ENCODE results near the gene RAB34. TPM values are rescaled to one million over a fixed set of nuclear protein-coding genes. Genes with fewer than 3 reads are reported as not detected.

Gene RAB34
- total and polyA plus RNA-seq, 7 donors = 7.8 to 21.0 (median 9.1) TPM

GRCh38 chr17:28720247-28720996, 2.8 kb upstream of the RAB34 start:
- H3K27ac ChIP-seq = peak overlapping the region; percentile 92
- intact Hi-C loops (cut with DNase I) = loop anchor here (10.0 kb wide), 1 partner anchor 394 kb away; no protein-coding TSS in a partner anchor
- peaks cover 0 to 44% of the 10 kb centered on the region in 2 donors for H3K36me3 ChIP-seq (ENCODE audit: insufficient read depth in 1 of 2, low read depth in 1 of 2)
- TF ChIP-seq CTCF (IDR thresholded peaks at IDR 0.05) = no peak
- no peak for DNase-seq
- H3K4me1 ChIP-seq = peaks cover 29% of the 10 kb centered on the region
- no peak for ATAC-seq
- WGBS, 3 donors = 3 to 4% (median 3%) methylated on average over 24 to 28 of the region's 30 CpGs
- H3K4me3 ChIP-seq = peak overlapping the region; percentile 98
- H3K9me3 ChIP-seq = no peaks in the 10 kb centered on the region
- peaks cover 0 to 16% (median 0%) of the 10 kb centered on the region in 3 donors for H3K27me3 ChIP-seq (ENCODE audit: insufficient read depth in 3 of 3, low read length in 2 of 3)

DNA sequence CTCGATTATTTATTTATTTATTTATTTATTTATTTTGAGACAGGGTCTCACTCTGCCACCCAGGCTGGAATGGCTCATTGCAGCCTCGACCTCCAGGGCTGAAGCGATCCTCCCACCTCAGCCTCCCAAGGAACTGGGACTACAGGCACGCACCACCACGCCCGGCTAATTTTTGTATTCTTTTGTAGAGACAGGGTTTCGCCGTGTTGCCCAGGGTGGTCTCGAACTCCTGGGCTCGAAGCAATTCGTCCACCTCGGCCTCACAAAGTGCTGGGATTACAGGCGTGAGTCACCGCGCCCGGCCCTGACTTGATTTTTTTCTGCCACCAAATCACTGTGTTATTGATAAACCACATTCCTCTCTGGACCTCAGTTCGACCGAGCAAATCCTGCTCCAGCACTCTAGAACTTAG, 1.4 kb upstream of the RAB34 start:
- Histone ChIP-seq H3K4me3 (peak overlapping the region; percentile 98), H3K27ac (peak overlapping the region; percentile 92), H3K36me3 (ENCODE audit: insufficient read depth in 1 of 2, low read depth in 1 of 2) (peaks cover 0 to 45% of the 10 kb centered on the region in 2 donors), H3K9me3 (no peaks in the 10 kb centered on the region), H3K27me3 (ENCODE audit: insufficient read depth in 3 of 3, low read length in 2 of 3) (peaks cover 0 to 16% (median 0%) of the 10 kb centered on the region in 3 donors), H3K4me1 (peaks cover 26% of the 10 kb centered on the region)
- intact Hi-C loops (cut with DNase I) = no loop called here
- TF ChIP-seq CTCF (IDR thresholded peaks at IDR 0.05) = no peak
- DNase-seq (no peak), ATAC-seq (no peak)
- WGBS, 3 donors = 30 to 32% (median 32%) methylated on average over 18 of the region's 18 CpGs

DNA sequence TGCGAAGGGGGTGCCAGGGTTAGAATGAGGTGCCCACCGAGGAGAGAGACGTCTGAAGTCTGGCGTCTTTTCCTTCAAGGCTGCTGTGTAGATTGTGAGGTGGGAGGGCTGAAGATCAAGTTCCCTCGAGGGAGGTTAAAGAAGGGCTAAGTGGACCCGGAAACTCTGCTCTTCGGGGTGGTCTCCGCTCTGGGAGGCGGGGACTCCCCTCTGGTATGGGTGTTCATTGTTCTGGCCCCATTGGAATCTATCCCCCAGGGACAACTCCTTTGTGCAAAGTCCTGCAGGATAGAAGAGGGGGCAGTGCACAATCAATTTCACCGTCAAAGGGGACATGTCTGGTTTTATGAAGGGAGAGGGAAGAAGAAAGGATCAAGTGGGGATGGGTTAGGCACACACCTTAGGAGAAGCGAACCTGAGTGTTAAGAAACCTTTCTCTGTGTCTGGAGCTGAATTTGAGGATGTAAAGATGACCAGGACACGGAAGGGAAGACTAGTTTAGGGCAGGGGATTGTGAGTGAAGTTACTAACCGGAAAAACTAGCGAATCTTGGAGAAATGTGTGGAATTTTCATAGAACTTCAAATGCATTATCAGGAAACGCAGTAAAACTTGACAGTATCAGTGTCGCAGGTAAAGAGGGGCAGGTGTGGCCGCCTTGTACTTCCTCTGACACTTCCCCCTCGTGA, 809 bp upstream of the RAB34 start:
- Histone ChIP-seq H3K4me1 (peaks cover 26% of the 10 kb centered on the region), H3K27me3 (ENCODE audit: insufficient read depth in 3 of 3, low read length in 2 of 3) (peaks cover 0 to 16% (median 0%) of the 10 kb centered on the region in 3 donors), H3K4me3 (peak overlapping the region; percentile 98), H3K27ac (peak overlapping the region; percentile 92), H3K36me3 (ENCODE audit: insufficient read depth in 1 of 2, low read depth in 1 of 2) (peaks cover 0 to 39% of the 10 kb centered on the region in 2 donors), H3K9me3 (no peaks in the 10 kb centered on the region)
- intact Hi-C loops (cut with DNase I) = no loop called here
- ATAC-seq (no peak), DNase-seq (no peak)
- 47 to 61% (median 48%) methylated on average over 18 of the region's 18 CpGs for WGBS, 3 donors
- TF ChIP-seq CTCF (IDR thresholded peaks at IDR 0.05) = no peak

GRCh38 chr17:28716740-28717577, 709 bp downstream of the RAB34 start:
- peak overlapping the region; percentile 98 for H3K4me3 ChIP-seq
- no peaks in the 10 kb centered on the region for H3K9me3 ChIP-seq
- ATAC-seq (no peak), DNase-seq (peak; percentile 46 to 64)
- H3K27me3 ChIP-seq (ENCODE audit: insufficient read depth in 3 of 3, low read length in 2 of 3) = peaks cover 0 to 16% (median 0%) of the 10 kb centered on the region in 3 donors
- no peak for TF ChIP-seq CTCF (IDR thresholded peaks at IDR 0.05)
- intact Hi-C loops (cut with DNase I) = no loop called here
- WGBS, 3 donors = 9 to 14% (median 10%) methylated on average over 62 to 63 of the region's 63 CpGs
- H3K4me1 ChIP-seq = peaks cover 16% of the 10 kb centered on the region
- peak overlapping the region; percentile 92 for H3K27ac ChIP-seq
- peaks cover 0 to 24% of the 10 kb centered on the region in 2 donors for H3K36me3 ChIP-seq (ENCODE audit: insufficient read depth in 1 of 2, low read depth in 1 of 2)

Data from psoas muscle (tissue), 8 donors.